HepG2 (cell line): Measurements from ENCODE around the gene NUBPL.

Experiments used
- CREM ChIP-seq, 2 experiments: sonication (generic) in 1 of 2; formaldehyde crosslinking in 1 of 2; IDR thresholded peaks; 2 replicates each; pipeline versions ENCODE4 v1.4.0 to v1.6.1; 2016 to 2020; ENCODE audit warnings: antibody characterized with exemption in 1 of 2, mild to moderate bottlenecking in 1 of 2, missing genetic modification reagents in 1 of 2
- POLR2AphosphoS2 ChIP-seq: IDR thresholded peaks from 2 replicates; pipeline ENCODE4 v1.6.1; 2011; ENCODE audit warnings: low read depth, low read length, improper control_type of control experiment
- PREB ChIP-seq: sonication (generic); formaldehyde crosslinking; IDR thresholded peaks from 2 replicates; pipeline ENCODE4 v1.4.0; 2020; ENCODE audit warnings: missing genetic modification reagents
- ZFP36 ChIP-seq: fragments of 150-350 bp; IDR thresholded peaks from 2 replicates; pipeline ENCODE4 v1.6.1; 2018; ENCODE audit warnings: borderline replicate concordance, low read length, low read depth; ENCODE audit not compliant: partially characterized antibody
- TF ChIP-seq, protein P1 (sequence below): sonication (generic); formaldehyde crosslinking; conservative IDR thresholded peaks from 2 replicates; pipeline ENCODE4 v1.4.0; 2020; ENCODE audit warnings: missing genetic modification reagents
- TF ChIP-seq, protein P2 (sequence below): IDR thresholded peaks from 2 replicates; pipeline ENCODE4 v1.6.1; 2016

- TF ChIP-seq, protein P1, sequence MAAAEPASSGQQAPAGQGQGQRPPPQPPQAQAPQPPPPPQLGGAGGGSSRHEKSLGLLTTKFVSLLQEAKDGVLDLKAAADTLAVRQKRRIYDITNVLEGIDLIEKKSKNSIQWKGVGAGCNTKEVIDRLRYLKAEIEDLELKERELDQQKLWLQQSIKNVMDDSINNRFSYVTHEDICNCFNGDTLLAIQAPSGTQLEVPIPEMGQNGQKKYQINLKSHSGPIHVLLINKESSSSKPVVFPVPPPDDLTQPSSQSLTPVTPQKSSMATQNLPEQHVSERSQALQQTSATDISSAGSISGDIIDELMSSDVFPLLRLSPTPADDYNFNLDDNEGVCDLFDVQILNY, result no peak
- TF ChIP-seq CREM (IDR thresholded peaks at IDR 0.05), result peak; percentile 85
- no peak for TF ChIP-seq CREM (CRISPR knock-in tag; IDR thresholded peaks at IDR 0.05)
- TF ChIP-seq, protein P2, sequence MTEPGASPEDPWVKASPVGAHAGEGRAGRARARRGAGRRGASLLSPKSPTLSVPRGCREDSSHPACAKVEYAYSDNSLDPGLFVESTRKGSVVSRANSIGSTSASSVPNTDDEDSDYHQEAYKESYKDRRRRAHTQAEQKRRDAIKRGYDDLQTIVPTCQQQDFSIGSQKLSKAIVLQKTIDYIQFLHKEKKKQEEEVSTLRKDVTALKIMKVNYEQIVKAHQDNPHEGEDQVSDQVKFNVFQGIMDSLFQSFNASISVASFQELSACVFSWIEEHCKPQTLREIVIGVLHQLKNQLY (CRISPR knock-in tag), result peak; percentile 80
- TF ChIP-seq ZFP36, result no peak
- no peak for TF ChIP-seq PREB (CRISPR knock-in tag)
- no peak for TF ChIP-seq POLR2AphosphoS2
These were observed 294.1 kb downstream of the NUBPL start for GRCh38 chr14:31855262-31855661.
